ENCODE results near the gene PTPRU. TPM values are rescaled to one million over a fixed set of nuclear protein-coding genes. Genes with fewer than 3 reads are reported as not detected.

The PTPRU gene
- total and polyA plus RNA-seq, 5 donors from 2014 or later, result not detected

DNA sequence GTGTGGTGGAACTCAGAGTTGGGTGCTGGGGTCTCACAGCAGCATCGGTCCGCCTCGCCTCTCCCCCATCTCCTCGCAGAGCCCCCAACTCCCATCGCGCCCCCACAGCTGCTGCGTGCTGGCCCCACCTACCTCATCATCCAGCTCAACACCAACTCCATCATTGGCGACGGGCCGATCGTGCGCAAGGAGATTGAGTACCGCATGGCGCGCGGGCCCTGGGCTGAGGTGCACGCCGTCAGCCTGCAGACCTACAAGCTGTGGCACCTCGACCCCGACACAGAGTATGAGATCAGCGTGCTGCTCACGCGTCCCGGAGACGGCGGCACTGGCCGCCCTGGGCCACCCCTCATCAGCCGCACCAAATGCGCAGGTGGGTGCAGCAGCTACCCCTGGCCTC, 24.2 kb downstream of the PTPRU start:
- no peaks in the 10 kb centered on the region for H3K36me3 Mint-ChIP-seq

DNA sequence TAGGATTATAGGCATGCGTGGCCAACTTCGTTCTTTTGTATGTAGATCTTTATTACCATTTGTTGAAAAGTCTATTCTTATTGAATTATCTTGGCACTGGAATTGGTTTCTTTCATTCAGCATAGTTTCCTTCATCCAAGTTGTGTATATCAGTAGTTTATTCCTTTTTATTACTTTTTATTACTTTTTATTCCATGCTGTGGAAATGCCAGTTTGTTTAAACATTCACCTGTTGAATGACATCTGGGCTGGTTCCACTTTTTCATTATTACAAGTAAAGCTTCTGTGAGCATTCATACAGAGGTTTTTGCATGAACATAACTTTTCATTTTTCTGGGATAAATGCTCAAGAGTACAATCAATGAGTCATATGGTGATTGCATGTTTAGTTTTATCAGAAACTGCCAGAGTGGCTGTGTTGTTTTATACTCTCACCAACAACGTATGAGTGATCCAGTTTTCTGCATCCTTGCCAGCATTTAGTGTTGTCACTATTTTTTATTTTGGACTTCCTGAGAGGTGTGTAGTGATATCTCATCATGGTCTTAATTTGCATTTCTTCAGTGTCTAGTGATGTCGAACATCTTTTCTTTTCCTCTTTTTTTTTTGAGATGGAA, 28.6 kb downstream of the PTPRU start:
- Mint-ChIP-seq H3K9me3 (peaks cover 0 to 5% (median 0%) of the 10 kb centered on the region in 7 donors), H3K4me1 (peaks cover 0 to 9% (median 1%) of the 10 kb centered on the region in 4 donors), H3K27ac (no peak overlapping the region), H3K4me3 (no peak overlapping the region), H3K36me3 (no peaks in the 10 kb centered on the region), H3K27me3 (peaks cover 66% of the 10 kb centered on the region)
- no peaks in the 10 kb centered on the region for H3K36me3 ChIP-seq (ENCODE audit: control insufficient read depth, insufficient read depth, low read length)
- H3K27me3 ChIP-seq (ENCODE audit: control insufficient read depth, insufficient read depth, low read length), result peaks cover 31% of the 10 kb centered on the region
- DNase-seq, result no peak
- no peak overlapping the region for H3K4me3 ChIP-seq (ENCODE audit: low read depth, low read length)
- H3K27ac ChIP-seq (ENCODE audit: insufficient read depth, low read length, poor library complexity, severe bottlenecking), result no peak overlapping the region
- H3K9me3 ChIP-seq (ENCODE audit: control insufficient read depth in 2 of 2, low read length in 2 of 2), result no peaks in the 10 kb centered on the region
- ATAC-seq (ENCODE audit: low read depth in 2 of 2), result no peak
- no peaks in the 10 kb centered on the region for H3K4me1 ChIP-seq (ENCODE audit: control insufficient read depth, insufficient read depth, low read length, poor library complexity, severe bottlenecking)

More for the DNA sequence above, 24.2 kb downstream of the PTPRU start:
- Histone ChIP-seq H3K27ac (ENCODE audit: insufficient read depth, low read length, poor library complexity, severe bottlenecking) (no peak overlapping the region), H3K4me3 (ENCODE audit: low read depth, low read length) (no peak overlapping the region), H3K9me3 (ENCODE audit: control insufficient read depth in 2 of 2, low read length in 2 of 2) (no peaks in the 10 kb centered on the region), H3K36me3 (ENCODE audit: control insufficient read depth, insufficient read depth, low read length) (no peaks in the 10 kb centered on the region), H3K27me3 (ENCODE audit: control insufficient read depth, insufficient read depth, low read length) (peaks cover 15% of the 10 kb centered on the region), H3K4me1 (ENCODE audit: control insufficient read depth, insufficient read depth, low read length, poor library complexity, severe bottlenecking) (peaks cover 8% of the 10 kb centered on the region)
- ATAC-seq (ENCODE audit: low read depth in 2 of 2), result no peak
- no peak for DNase-seq
- H3K27ac Mint-ChIP-seq, result no peak overlapping the region
- H3K4me3 Mint-ChIP-seq, result peak overlapping the region; percentile 30 to 88 (median 72)
- peaks cover 63% of the 10 kb centered on the region for H3K27me3 Mint-ChIP-seq
- peaks cover 0 to 9% (median 1%) of the 10 kb centered on the region in 4 donors for H3K4me1 Mint-ChIP-seq
- H3K9me3 Mint-ChIP-seq, result peaks cover 0 to 2% (median 0%) of the 10 kb centered on the region in 7 donors

DNA sequence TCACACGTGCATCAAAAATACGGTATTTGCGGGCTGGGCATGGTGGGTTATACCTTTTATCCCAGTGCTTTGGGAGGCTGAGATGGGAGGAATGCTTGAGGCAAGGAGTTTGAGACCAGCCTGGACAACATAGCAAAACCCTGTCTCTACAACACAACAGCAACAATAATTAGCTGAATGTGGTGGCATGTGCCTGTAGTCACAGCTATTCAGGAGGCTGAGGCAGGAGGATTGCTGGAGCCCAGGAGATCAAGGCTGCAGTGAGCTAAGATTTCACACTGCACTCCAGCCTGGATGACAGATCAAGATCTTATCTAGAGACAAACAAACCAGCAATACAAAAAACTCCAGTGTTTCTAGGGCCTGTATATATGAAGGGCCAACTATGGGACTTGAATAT, 30.6 kb downstream of the PTPRU start:
- Histone ChIP-seq H3K36me3 (ENCODE audit: control insufficient read depth, insufficient read depth, low read length) (no peaks in the 10 kb centered on the region), H3K4me3 (ENCODE audit: low read depth, low read length) (no peak overlapping the region), H3K4me1 (ENCODE audit: control insufficient read depth, insufficient read depth, low read length, poor library complexity, severe bottlenecking) (no peaks in the 10 kb centered on the region), H3K27ac (ENCODE audit: insufficient read depth, low read length, poor library complexity, severe bottlenecking) (no peak overlapping the region), H3K27me3 (ENCODE audit: control insufficient read depth, insufficient read depth, low read length) (peaks cover 25% of the 10 kb centered on the region), H3K9me3 (ENCODE audit: control insufficient read depth in 2 of 2, low read length in 2 of 2) (no peaks in the 10 kb centered on the region)
- Mint-ChIP-seq H3K36me3 (no peaks in the 10 kb centered on the region), H3K4me1 (no peaks in the 10 kb centered on the region), H3K27ac (no peak overlapping the region), H3K27me3 (peaks cover 45% of the 10 kb centered on the region), H3K9me3 (peaks cover 0 to 5% (median 0%) of the 10 kb centered on the region in 7 donors), H3K4me3 (no peak overlapping the region)
- ATAC-seq (ENCODE audit: low read depth in 2 of 2) (no peak), DNase-seq (no peak)

DNA sequence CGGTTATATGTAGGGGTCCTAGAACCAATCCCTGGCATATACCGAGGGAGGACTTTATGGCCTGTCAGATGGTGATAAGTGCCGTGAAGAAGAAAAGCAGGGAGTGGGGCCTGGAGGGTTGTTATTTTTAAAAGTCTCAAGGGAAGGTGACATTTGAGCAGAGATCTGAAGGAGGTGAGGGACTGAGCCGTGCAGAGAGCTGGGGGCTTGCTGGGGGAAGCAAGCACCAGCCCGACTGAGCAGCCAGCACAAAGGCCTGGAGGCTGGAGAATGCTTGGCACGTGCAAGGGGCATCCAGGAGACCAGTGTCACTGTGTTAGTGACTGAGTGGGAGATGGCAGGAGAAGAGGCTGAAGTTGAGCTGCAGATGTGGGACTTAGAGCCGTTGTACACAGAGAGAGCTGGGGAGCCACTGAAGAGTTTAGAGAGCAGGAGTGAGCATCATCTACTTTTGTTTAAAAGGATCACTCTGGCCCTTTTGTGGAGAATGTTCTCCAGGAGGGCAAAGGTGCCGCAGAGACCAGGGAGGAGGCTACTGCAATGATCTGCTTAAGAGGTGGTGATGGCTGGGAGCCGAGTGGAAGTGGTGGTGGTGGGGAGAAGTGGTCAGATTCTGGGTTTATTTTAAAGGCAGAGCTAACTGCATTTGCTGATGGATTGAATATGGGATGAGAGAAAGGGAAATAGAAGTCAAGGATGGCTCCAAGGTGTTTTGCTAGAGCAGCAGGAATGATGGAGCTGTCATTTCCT, 31.2 kb downstream of the PTPRU start:
- Histone ChIP-seq H3K9me3 (ENCODE audit: control insufficient read depth in 2 of 2, low read length in 2 of 2) (no peaks in the 10 kb centered on the region), H3K4me1 (ENCODE audit: control insufficient read depth, insufficient read depth, low read length, poor library complexity, severe bottlenecking) (no peaks in the 10 kb centered on the region), H3K36me3 (ENCODE audit: control insufficient read depth, insufficient read depth, low read length) (no peaks in the 10 kb centered on the region), H3K27ac (ENCODE audit: insufficient read depth, low read length, poor library complexity, severe bottlenecking) (no peak overlapping the region), H3K27me3 (ENCODE audit: control insufficient read depth, insufficient read depth, low read length) (peaks cover 22% of the 10 kb centered on the region), H3K4me3 (ENCODE audit: low read depth, low read length) (no peak overlapping the region)
- no peaks in the 10 kb centered on the region for H3K4me1 Mint-ChIP-seq
- peaks cover 0 to 5% (median 0%) of the 10 kb centered on the region in 7 donors for H3K9me3 Mint-ChIP-seq
- H3K27me3 Mint-ChIP-seq, result peaks cover 40% of the 10 kb centered on the region
- DNase-seq (no peak), ATAC-seq (ENCODE audit: low read depth in 2 of 2) (no peak)
- H3K27ac Mint-ChIP-seq, result no peak overlapping the region
- H3K4me3 Mint-ChIP-seq, result no peak overlapping the region
- no peaks in the 10 kb centered on the region for H3K36me3 Mint-ChIP-seq

DNA sequence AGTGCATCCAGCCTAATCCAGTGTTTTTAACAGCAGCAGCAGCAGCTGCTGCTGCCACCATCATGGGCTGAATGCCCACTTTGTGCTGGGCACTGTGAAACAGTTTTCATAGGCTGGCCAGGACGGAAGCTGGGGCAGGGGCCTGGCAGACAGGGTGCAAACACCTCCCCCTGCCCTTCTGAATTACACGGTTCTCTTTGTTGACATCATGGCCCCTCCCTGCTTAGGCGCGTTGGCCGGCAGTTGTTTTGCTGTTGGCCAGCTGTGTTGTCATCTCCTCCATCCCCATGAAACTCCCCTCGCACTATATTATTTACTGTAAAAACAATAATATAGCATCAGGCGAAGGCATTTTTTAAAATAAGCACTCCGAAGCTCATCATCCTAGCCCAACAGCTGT, 33.1 kb downstream of the PTPRU start:
- H3K4me3 ChIP-seq (ENCODE audit: low read depth, low read length), result no peak overlapping the region
- peaks cover 29% of the 10 kb centered on the region for H3K27me3 Mint-ChIP-seq
- no peak overlapping the region for H3K27ac Mint-ChIP-seq
- no peak overlapping the region for H3K4me3 Mint-ChIP-seq
- no peaks in the 10 kb centered on the region for H3K9me3 ChIP-seq (ENCODE audit: control insufficient read depth in 2 of 2, low read length in 2 of 2)
- no peaks in the 10 kb centered on the region for H3K4me1 Mint-ChIP-seq
- H3K36me3 Mint-ChIP-seq, result no peaks in the 10 kb centered on the region
- peaks cover 0 to 5% (median 0%) of the 10 kb centered on the region in 7 donors for H3K9me3 Mint-ChIP-seq
- H3K27ac ChIP-seq (ENCODE audit: insufficient read depth, low read length, poor library complexity, severe bottlenecking), result no peak overlapping the region
- H3K27me3 ChIP-seq (ENCODE audit: control insufficient read depth, insufficient read depth, low read length), result peaks cover 20% of the 10 kb centered on the region
- ATAC-seq (ENCODE audit: low read depth in 2 of 2) (no peak), DNase-seq (no peak)
- H3K4me1 ChIP-seq (ENCODE audit: control insufficient read depth, insufficient read depth, low read length, poor library complexity, severe bottlenecking), result no peaks in the 10 kb centered on the region
- no peaks in the 10 kb centered on the region for H3K36me3 ChIP-seq (ENCODE audit: control insufficient read depth, insufficient read depth, low read length)

DNA sequence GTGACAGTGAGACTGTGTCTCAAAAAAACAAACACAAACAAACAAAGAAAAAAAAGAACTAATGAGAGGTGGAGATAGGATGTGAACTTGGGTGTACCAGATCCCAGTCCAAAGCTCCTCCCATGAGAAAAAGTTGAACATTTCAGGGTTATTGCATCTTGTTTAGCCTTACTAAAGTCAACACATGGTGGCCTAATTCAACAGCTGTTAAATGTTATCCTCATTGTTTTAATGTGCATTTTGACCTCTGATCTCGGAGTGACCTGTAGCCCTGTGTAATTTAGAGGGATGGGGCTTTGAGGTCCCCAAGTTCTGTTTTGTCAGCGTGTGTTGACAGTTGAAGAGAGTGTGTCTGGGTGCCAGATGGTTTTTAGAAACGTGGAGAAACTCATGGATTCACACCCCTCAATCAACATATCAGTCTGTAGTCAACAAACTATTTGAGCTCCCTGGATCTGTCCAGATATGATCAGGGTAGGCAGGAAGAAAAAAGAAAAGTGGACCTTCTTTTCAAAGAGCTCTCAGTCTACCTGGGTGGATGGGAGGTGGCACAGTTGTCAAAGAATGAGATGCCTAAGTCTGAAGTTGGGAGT, 34.7 kb downstream of the PTPRU start:
- no peak overlapping the region for H3K27ac Mint-ChIP-seq
- H3K9me3 Mint-ChIP-seq, result peaks cover 0 to 2% (median 0%) of the 10 kb centered on the region in 7 donors
- H3K36me3 Mint-ChIP-seq, result no peaks in the 10 kb centered on the region
- Histone ChIP-seq H3K27me3 (ENCODE audit: control insufficient read depth, insufficient read depth, low read length) (peaks cover 16% of the 10 kb centered on the region), H3K4me3 (ENCODE audit: low read depth, low read length) (no peak overlapping the region), H3K36me3 (ENCODE audit: control insufficient read depth, insufficient read depth, low read length) (no peaks in the 10 kb centered on the region), H3K27ac (ENCODE audit: insufficient read depth, low read length, poor library complexity, severe bottlenecking) (no peak overlapping the region), H3K9me3 (ENCODE audit: control insufficient read depth in 2 of 2, low read length in 2 of 2) (no peaks in the 10 kb centered on the region), H3K4me1 (ENCODE audit: control insufficient read depth, insufficient read depth, low read length, poor library complexity, severe bottlenecking) (no peaks in the 10 kb centered on the region)
- H3K27me3 Mint-ChIP-seq, result peaks cover 21% of the 10 kb centered on the region
- ATAC-seq (ENCODE audit: low read depth in 2 of 2) (no peak), DNase-seq (no peak)
- no peaks in the 10 kb centered on the region for H3K4me1 Mint-ChIP-seq
- no peak overlapping the region for H3K4me3 Mint-ChIP-seq

DNA sequence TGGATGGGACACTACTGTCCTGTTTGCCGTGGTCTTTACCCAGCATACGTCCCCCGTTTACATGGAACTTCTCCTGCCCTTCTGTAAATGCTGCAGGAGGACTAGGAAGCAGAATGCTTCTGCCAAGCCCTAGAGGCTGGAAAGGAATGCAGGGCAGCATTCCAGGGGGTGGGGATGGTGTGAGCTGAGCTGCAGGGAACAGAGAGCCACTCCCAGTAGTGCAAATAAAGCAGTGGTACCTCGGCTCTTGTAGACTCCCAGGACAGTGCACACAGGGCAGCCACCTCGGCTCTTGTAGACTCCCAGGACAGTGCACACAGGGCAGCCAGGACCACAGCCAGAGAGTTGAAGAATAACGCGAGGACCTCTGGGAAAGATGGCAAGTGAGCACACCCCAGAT, 35.4 kb downstream of the PTPRU start:
- H3K4me1 ChIP-seq (ENCODE audit: control insufficient read depth, insufficient read depth, low read length, poor library complexity, severe bottlenecking), result no peaks in the 10 kb centered on the region
- Mint-ChIP-seq H3K27ac (no peak overlapping the region), H3K4me3 (no peak overlapping the region), H3K4me1 (no peaks in the 10 kb centered on the region), H3K36me3 (no peaks in the 10 kb centered on the region), H3K27me3 (peaks cover 16% of the 10 kb centered on the region), H3K9me3 (peaks cover 0 to 2% (median 0%) of the 10 kb centered on the region in 7 donors)
- no peak for DNase-seq
- no peak overlapping the region for H3K27ac ChIP-seq (ENCODE audit: insufficient read depth, low read length, poor library complexity, severe bottlenecking)
- no peaks in the 10 kb centered on the region for H3K9me3 ChIP-seq (ENCODE audit: control insufficient read depth in 2 of 2, low read length in 2 of 2)
- no peaks in the 10 kb centered on the region for H3K36me3 ChIP-seq (ENCODE audit: control insufficient read depth, insufficient read depth, low read length)
- ATAC-seq (ENCODE audit: low read depth in 2 of 2), result no peak
- peaks cover 16% of the 10 kb centered on the region for H3K27me3 ChIP-seq (ENCODE audit: control insufficient read depth, insufficient read depth, low read length)
- no peak overlapping the region for H3K4me3 ChIP-seq (ENCODE audit: low read depth, low read length)
